GM12864 (cell line): ENCODE measurements around the gene NECTIN1.
A peak's percentile ranks its signal among the peaks of the same experiment; 100 is the strongest.

Experiments used
- DNase-seq: peaks from one replicate; pipeline ENCODE4 v3.0.0-alpha.2; 2011; ENCODE audit warnings: low read depth
- H3K4me3 ChIP-seq: 2 replicates; pipeline ENCODE4 v1.5.1; 2011; ENCODE audit warnings: mild to moderate bottlenecking, low read depth, low read length, control low read depth
- CTCF ChIP-seq: IDR thresholded peaks from 2 replicates; pipeline ENCODE4 v1.5.1; 2011; ENCODE audit warnings: low read depth, mild to moderate bottlenecking, moderate library complexity, low read length, control low read depth, inconsistent platforms; ENCODE audit errors: missing control alignments

NECTIN1 gene

GRCh38 chr11:119728651-119729580 is at the start of gene NECTIN1:
Gene NECTIN1 (minus strand): TSS chr11:119729200. CDS start chr11:119728553, 647 bp downstream.
- DNase-seq = peak; percentile 24
- peak; percentile 83 for TF ChIP-seq CTCF
- H3K4me3 ChIP-seq = peak within 1 kb of the TSS; percentile 66

GRCh38 chr11:119778391-119779194 is 49.6 kb upstream of the NECTIN1 start:
- DNase-seq = no peak
- no peak for TF ChIP-seq CTCF
- no peak overlapping the region for H3K4me3 ChIP-seq

- no peak for DNase-seq
- no peak for TF ChIP-seq CTCF
- no peak overlapping the region for H3K4me3 ChIP-seq
Measured at GRCh38 chr11:119777940-119778339, 48.9 kb upstream of the NECTIN1 start.

GRCh38 chr11:119776651-119777050 is 47.7 kb upstream of the NECTIN1 start:
- H3K4me3 ChIP-seq = no peak overlapping the region
- TF ChIP-seq CTCF = no peak
- no peak for DNase-seq

- no peak for DNase-seq
- no peak for TF ChIP-seq CTCF
- H3K4me3 ChIP-seq = no peak overlapping the region
Measured at GRCh38 chr11:119776031-119776636, 47.1 kb upstream of the NECTIN1 start.

GRCh38 chr11:119774172-119774763 is 45.3 kb upstream of the NECTIN1 start:
- no peak for DNase-seq
- no peak for TF ChIP-seq CTCF
- no peak overlapping the region for H3K4me3 ChIP-seq
